ENCODE data around the gene SIGLEC9.

SIGLEC9 gene

DNA sequence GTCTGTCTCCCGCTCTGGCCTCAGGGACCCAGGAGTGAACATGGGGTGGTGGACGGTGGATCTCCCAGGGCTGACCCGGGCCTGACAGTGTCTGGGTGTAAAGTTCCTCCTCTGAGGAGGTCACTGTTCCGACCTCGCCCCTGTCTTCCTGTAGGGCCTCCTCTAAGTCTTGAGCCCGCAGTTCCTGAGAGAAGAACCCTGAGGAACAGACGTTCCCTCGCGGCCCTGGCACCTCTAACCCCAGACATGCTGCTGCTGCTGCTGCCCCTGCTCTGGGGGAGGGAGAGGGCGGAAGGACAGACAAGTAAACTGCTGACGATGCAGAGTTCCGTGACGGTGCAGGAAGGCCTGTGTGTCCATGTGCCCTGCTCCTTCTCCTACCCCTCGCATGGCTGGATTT is at the start of gene SIGLEC9:
TSS of gene SIGLEC9 (plus strand) at position 178 of the 400 bp plus-strand sequence. CDS start at position 247, 69 bp downstream.
- TF ChIP-seq, protein P1, sequence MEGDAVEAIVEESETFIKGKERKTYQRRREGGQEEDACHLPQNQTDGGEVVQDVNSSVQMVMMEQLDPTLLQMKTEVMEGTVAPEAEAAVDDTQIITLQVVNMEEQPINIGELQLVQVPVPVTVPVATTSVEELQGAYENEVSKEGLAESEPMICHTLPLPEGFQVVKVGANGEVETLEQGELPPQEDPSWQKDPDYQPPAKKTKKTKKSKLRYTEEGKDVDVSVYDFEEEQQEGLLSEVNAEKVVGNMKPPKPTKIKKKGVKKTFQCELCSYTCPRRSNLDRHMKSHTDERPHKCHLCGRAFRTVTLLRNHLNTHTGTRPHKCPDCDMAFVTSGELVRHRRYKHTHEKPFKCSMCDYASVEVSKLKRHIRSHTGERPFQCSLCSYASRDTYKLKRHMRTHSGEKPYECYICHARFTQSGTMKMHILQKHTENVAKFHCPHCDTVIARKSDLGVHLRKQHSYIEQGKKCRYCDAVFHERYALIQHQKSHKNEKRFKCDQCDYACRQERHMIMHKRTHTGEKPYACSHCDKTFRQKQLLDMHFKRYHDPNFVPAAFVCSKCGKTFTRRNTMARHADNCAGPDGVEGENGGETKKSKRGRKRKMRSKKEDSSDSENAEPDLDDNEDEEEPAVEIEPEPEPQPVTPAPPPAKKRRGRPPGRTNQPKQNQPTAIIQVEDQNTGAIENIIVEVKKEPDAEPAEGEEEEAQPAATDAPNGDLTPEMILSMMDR (IDR thresholded peaks at IDR 0.05; ENCODE audit: low read depth, low read length), result no peak
- DNase-seq (ENCODE audit: extremely low read depth, low read depth), result no peak

DNA sequence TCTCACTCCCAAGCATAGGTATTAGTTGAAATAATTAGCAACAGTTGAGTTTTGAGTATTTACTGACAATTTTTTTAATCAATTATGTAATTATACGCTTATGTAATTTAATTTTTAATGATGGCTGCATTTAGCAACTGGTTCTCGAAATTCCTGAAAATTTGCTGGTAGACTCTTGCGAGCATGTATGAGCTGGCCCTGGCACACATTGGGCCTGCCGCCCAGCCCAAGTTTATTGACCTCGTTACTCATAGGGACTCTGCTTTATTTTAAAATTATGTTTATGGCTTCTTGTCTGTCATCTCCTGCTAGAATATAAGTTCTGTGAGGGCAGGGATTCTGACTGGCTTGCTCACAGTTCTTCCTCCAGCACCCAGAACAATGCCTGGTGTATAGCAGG is 48.7 kb upstream of the SIGLEC9 start:
- DNase-seq (ENCODE audit: extremely low read depth, low read depth), result no peak
- TF ChIP-seq, protein P1 (IDR thresholded peaks at IDR 0.05; ENCODE audit: low read depth, low read length), result no peak

DNA sequence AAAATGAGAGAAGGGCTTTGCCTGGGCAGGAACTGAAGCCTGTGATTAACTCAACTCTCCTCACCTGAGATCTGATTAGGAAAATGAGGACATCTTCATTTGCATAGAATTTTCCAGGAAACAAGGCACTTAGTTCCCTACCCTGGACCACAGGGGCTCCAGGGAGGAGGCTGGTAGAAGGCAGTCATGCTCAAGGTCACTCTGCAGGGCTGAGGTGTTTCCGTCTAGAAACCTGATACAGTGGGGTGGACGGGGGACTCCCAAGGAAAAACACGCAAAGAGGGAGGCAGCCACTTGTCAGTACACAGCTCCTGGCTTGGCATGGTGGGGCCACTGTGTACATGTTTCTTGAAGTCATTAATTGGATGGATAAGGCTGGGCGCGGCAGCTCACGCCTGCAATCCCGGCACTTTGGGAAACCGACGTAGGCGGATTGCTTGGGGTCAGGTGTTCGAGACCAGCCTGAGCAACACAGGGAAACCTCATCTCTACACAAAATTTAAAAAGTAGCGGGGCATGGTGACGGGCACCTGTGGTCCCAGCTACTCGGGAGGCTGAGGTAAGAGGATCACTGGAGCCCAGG is 48.0 kb upstream of the SIGLEC9 start:
- TF ChIP-seq, protein P1 (IDR thresholded peaks at IDR 0.05; ENCODE audit: low read depth, low read length), result no peak
- DNase-seq (ENCODE audit: extremely low read depth, low read depth), result no peak

DNA sequence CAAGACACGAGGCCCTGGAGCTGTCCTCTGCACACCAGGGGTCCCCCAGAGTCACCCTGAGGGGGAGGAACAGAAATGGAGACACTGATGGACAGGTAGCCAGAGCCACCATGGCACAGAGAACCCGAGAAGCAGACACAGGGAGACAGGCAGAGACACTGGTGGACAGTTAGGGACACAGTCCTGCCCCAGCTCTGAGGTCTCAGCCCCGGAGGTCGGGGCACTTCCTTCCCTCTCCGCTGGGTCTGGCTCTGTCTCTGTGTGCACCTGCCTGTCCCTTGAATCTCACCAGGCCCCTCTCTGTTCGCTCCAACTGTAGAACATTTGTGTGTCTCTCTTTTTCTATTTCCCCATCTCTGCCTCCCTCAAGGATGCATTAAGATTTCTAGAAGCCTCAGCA is 46.6 kb upstream of the SIGLEC9 start:
- TF ChIP-seq, protein P1 (IDR thresholded peaks at IDR 0.05; ENCODE audit: low read depth, low read length), result no peak
- DNase-seq (ENCODE audit: extremely low read depth, low read depth), result no peak

DNA sequence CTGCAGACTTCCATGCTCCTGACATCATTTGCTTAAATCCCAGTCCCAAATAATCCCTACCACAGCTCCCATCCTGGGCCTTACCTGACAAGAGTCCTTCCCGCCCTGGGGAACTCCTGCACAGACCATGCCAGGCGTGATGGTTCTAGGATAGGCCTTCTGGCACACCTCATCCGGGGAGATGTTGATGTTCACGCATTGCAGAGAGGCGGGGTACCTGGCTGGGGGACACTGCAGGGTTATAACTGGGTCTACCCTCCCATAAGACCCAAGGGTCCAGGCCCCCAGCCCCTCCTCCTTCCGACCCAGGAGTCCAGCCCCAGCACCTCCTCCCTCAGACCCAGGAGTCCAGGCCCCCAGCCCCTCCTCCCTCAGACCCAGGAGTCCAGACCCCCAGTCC is 46.0 kb upstream of the SIGLEC9 start:
- TF ChIP-seq, protein P1 (IDR thresholded peaks at IDR 0.05; ENCODE audit: low read depth, low read length), result no peak
- DNase-seq (ENCODE audit: extremely low read depth, low read depth), result no peak

DNA sequence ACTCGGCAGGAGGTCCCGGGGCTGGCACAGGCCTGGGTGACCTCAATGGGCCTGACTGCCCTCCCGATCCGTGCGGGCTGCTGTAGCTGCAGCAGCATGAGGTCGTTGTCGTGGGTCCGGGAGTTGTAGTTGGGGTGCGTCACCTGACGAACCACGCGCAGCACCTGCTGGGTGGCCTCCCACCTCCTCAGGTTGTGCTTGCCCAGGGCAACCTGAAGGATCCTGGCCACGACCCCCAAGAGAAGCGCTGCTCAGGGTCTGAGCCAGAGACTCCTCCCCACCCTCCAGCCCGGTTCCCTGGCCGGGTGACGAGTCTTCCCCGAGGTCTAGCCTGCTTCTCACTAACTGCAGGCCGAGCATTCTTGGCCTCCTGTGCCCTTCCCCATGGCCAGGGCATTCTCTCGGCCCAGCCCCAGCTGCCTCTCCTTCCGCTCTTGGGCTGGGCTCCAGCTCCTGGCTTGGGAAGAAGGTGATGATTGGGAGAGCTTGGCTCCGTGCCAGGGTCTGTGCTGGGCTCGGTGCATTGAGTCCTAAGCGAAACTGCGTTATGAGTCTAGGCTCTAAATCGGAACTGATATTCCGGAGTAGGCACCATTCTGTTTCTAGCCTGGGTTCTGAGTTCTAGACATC is 45.1 kb upstream of the SIGLEC9 start:
- no peak for DNase-seq (ENCODE audit: extremely low read depth, low read depth)

DNA sequence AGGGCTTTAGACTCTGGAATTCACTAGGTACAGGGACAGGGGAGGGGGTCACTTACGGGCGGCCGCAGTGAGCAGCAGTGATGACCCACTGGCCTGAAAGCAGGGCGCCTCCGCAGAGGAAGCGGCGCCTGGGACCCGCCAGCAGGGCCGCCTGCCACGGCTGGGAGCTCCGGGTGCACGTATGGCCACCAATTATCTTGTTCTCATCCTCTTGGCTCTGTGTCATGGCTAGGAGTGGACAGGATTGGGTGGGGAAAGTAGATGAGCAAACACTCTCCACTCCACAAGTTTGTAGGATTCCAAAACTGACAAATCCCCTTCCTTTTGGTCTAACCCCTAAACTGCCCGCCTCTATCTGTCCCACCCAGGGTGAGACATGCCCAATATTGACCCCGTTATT is 43.2 kb upstream of the SIGLEC9 start:
- TF ChIP-seq, protein P1 (IDR thresholded peaks at IDR 0.05; ENCODE audit: low read depth, low read length), result no peak

More for the DNA sequence above, 45.1 kb upstream of the SIGLEC9 start:
- TF ChIP-seq, protein P1 (IDR thresholded peaks at IDR 0.05; ENCODE audit: low read depth, low read length), result no peak

More for the DNA sequence above, 43.2 kb upstream of the SIGLEC9 start:
- DNase-seq (ENCODE audit: extremely low read depth, low read depth), result no peak

Measured in AG09319 (cell line).